ENCODE measurements around the gene PLAGL2.

Gene PLAGL2

DNA sequence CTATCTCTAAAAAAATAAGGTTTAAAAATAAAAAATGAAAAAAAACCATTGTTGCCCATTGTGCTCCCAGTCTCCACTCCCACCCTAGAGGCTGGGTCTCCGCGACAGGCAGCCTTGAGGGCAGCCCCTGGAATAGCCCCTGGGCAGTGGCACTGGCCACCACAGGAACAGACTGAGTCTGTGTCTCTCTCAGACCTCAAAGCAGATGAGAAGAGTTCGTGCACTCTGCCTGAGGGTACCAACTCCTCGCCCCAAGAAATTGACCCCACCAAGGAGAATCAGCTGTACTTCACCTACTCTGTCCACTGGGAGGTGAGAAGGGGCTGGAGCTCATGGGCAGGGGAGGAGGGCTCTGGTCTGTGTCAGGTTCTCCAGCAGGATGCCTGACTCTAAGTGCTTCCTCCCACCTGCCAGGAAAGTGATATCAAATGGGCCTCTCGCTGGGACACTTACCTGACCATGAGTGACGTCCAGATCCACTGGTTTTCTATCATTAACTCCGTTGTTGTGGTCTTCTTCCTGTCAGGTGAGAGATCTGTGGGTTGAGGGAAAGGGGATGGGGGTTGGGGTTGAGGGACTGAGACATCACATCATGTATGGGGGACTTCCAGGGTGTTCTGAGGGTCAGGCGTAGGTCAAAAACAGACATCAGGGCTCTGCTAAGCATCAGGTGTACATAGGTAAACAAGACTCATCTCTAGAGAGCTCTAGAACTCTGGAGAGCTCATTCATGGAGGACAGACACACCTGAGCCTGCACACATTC lies 62.5 kb downstream of the PLAGL2 start:
- DNase-seq = no peak

DNA sequence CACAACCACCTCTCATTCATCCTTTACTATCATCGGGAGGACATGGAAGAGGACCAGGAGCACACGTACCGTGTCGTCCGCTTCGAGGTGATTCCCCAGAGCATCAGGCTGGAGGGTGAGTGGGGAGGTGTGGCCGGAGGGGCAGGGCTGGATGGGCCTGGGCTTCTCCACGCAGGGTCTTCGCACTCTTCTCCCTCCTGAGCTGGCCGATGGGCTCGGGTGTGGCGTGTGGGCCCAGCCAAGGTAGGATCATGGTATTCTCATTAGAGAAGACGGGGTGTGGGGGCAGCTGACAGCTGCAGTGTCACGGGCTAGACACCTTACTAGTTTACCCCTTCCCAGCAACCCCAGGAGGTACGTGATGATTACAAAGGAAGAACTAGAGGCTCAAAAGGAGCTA lies 64.6 kb downstream of the PLAGL2 start:
- no peak for DNase-seq
